Measurements from ENCODE around the gene ATP13A3. TPM values are rescaled to one million over a fixed set of nuclear protein-coding genes. Genes with fewer than 3 reads are reported as not detected.

The ATP13A3 gene
- total and polyA plus RNA-seq, 9 of the 15 experiments (the other 6 are each of a cell fraction or from before 2014, with no cell fraction given) = 16.6 to 135 (median 86.6) TPM

- TF ChIP-seq ETV1 (tag; conservative IDR thresholded peaks at IDR 0.05; ENCODE audit: low read depth) (no peak), DNMT1 (IDR thresholded peaks at IDR 0.05) (no peak), RBM34 (IDR thresholded peaks at IDR 0.05; ENCODE audit: borderline replicate concordance, insufficient read depth, low read length) (no peak)
- TF ChIP-seq, protein P1, sequence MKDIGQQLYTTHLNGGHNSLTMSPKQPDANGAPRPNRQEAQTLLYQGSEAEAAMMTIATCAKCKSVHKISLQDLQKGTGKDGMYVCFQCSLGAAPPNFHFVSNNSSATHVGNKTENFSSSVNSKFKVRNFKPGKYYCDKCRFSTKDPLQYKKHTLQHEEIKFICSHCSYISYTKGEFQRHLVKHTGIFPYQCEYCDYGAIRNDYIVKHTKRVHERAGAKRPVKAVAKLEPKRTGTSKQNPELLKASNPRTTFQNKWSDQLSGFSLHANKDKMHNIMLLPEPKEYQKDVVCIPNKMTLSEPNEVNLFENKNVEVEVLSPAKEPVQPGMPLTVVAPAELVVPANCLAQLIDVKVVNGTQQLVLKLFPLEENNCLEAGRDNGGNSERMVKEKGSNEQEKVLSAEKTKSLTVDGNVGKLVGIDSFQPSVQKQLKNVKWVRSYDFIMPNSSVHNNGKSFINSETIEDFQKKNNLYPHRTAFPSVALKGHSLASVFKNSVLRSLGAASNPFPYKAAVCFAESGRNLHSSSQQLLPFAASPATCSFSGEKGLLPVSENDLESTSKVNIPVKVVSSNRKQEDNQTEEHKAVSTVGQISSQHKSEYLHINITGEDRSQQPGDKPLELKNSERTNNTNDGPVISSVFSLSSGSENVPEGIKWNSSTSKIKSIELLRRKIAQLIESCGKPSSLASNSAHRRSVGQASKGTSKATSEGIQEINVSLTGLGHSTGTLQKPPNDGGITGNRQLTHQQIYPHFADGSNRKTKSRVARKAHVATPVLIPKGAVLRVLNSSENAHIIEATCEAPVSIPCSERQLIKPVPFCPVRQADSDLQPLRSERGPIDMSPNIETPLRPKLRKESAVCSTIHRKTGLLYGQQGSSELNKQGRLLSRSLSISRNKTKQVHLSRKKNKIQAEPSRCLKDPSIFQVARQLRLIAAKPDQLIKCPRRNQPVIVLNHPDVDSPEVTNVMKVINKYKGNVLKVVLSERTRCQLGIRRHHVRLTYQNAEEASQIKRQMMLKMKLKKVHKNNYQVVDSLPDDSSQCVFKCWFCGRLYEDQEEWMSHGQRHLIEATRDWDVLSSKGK (CRISPR knock-in tag; IDR thresholded peaks at IDR 0.05) = no peak
- H3K4me3 ChIP-seq = no peak overlapping the region
- no peak overlapping the region for H3K4me2 ChIP-seq (ENCODE audit: insufficient read depth, low read length)
- DNase-seq (ENCODE audit: extremely low read depth in 1 of 4, low spot score in 3 of 4) = no peak
- no peak overlapping the region for H2AFZ ChIP-seq (ENCODE audit: low read depth, low read length)
- CTCF ChIA-PET (ENCODE audit: low intra/inter-chr PET ratio) = no interaction called here
- FAIRE-seq = no peak
- H3K9me1 ChIP-seq (ENCODE audit: control insufficient read depth, insufficient read depth, low read length) = no peaks in the 10 kb centered on the region
- no peak overlapping the region for H3K27ac ChIP-seq (ENCODE audit: extremely low read depth, low read depth, low read length)
- BruUV-seq (replicated peaks) = no TSS peak
- no peaks in the 10 kb centered on the region; a peak in 1 of 5 replicates for H3K4me1 ChIP-seq (replicated peaks in 1 of 2; ENCODE audit: control insufficient read depth in 2 of 2, insufficient read depth in 2 of 2, low read length in 2 of 2)
- in situ Hi-C loops (cut with MboI) (no loop called here), intact Hi-C loops (cut with micrococcal nuclease) (no loop called here)
- H3K36me3 ChIP-seq (ENCODE audit: control insufficient read depth, insufficient read depth, low read length) = no peaks in the 10 kb centered on the region
- no peaks in the 10 kb centered on the region for H4K20me1 ChIP-seq (replicated peaks; ENCODE audit: control insufficient read depth, insufficient read depth, low read length)
- H3K27me3 ChIP-seq (ENCODE audit: control insufficient read depth in 2 of 2, insufficient read depth in 2 of 2, low read length in 2 of 2) = peaks cover 24 to 56% of the 10 kb centered on the region in 2 experiments
- H3K9me3 ChIP-seq (replicated peaks; ENCODE audit: control insufficient read depth, insufficient read depth, low read depth, low read length) = no peaks in the 10 kb centered on the region
- POLR2A ChIA-PET = interaction anchor here (0.6 to 0.8 kb wide), 2 partner anchors 20 to 1561 kb away, joined by 3 read pairs; no protein-coding TSS in a partner anchor
- no peaks in the 10 kb centered on the region for H3K79me2 ChIP-seq (ENCODE audit: control insufficient read depth, insufficient read depth, low read length)
- 17% methylated on average over 8 of the region's 8 CpGs for WGBS (ENCODE audit: insufficient coverage, low coverage, missing lambda C conversion rate)
- no peak overlapping the region for H3K9ac ChIP-seq (ENCODE audit: insufficient read depth in 1 of 2, low read depth in 2 of 2, low read length in 2 of 2)
- no peak for ATAC-seq
Observed at GRCh38 chr3:194387926-194388418, 98.8 kb downstream of the ATP13A3 start.
